LNCAP (cell line): ENCODE data around the gene ACVR1.

ENCODE experiments used
- CTCF ChIP-seq: fragments of 450-650 bp; IDR thresholded peaks from 2 replicates; pipeline ENCODE4 v1.5.1; 2017; ENCODE audit warnings: mild to moderate bottlenecking

Gene ACVR1

GRCh38 chr2:157735532-157735931 is 140.6 kb downstream of the ACVR1 start:
- TF ChIP-seq CTCF: no peak

GRCh38 chr2:157733263-157733662 is 142.9 kb downstream of the ACVR1 start:
- no peak for TF ChIP-seq CTCF

- no peak for TF ChIP-seq CTCF
Observed at GRCh38 chr2:157732596-157732995, 143.5 kb downstream of the ACVR1 start.

- no peak for TF ChIP-seq CTCF
Observed at GRCh38 chr2:157727693-157728092, 148.4 kb downstream of the ACVR1 start.

GRCh38 chr2:157726946-157727345 is 149.2 kb downstream of the ACVR1 start:
- TF ChIP-seq CTCF: no peak

- TF ChIP-seq CTCF: no peak
Observed at GRCh38 chr2:157725846-157726245, 150.3 kb downstream of the ACVR1 start.

- TF ChIP-seq CTCF: no peak
Observed at GRCh38 chr2:157722580-157723234, 153.4 kb downstream of the ACVR1 start.

GRCh38 chr2:157720504-157720903 is 155.6 kb downstream of the ACVR1 start:
- no peak for TF ChIP-seq CTCF
